HG03108 (cell line): ENCODE measurements around the gene MYOT.
"Not testable (repeated sequence)": the region's sequence is repeated elsewhere in the genome, so short reads cannot be mapped to it uniquely, and the experiment has no call there.

Experiments used
- ATAC-seq: cut with Tn5 transposase; IDR thresholded peaks from one replicate; pipeline ENCODE4 v1.9.1; 2021; ENCODE audit warnings: moderate library complexity; ENCODE audit not compliant: unreplicated experiment

MYOT gene

DNA sequence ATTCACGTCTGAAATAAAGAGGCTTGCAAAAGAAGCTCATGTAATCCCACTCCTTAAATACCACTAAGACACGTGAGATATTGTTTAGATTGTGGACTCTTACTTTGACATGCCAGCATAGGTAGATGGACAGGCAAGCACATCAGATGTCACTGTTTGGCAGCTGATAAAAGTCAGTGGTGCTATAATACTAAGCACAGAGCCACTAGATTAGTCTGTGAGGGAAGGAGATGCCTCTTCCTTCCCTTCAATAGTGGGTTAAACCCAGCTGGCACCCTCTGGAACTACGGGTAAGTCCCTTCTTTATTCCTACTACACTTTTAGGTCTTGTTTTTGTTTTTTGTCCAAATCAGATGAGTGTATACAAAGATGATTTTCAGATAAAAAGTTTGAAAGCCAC, at the start of gene MYOT:
MYOT (plus strand) TSS at position 197 of the 400 bp plus-strand sequence. CDS start 2,792 bp downstream, outside the sequence.
- ATAC-seq: no peak

DNA sequence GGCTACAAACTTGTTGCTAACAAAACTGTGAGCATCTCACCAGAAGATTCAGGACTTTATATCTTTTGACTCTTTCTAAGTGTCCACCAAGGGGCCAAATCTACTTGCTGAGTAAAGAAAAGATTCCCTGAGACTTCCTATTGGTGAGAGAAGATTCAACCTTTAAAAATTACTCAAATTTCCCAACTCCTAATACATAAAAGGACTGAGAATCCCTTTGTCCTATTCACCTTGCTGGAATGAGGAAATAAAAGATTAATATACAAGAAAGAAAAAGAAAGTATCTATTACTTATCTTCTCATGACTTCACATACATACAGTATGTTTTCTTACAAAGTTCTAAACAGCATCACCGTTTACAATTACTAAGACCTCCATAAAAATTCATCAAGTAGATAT, 47.9 kb upstream of the MYOT start:
- ATAC-seq: no peak

GRCh38 chr5:137822158-137822764, 45.4 kb upstream of the MYOT start:
- no peak for ATAC-seq

DNA sequence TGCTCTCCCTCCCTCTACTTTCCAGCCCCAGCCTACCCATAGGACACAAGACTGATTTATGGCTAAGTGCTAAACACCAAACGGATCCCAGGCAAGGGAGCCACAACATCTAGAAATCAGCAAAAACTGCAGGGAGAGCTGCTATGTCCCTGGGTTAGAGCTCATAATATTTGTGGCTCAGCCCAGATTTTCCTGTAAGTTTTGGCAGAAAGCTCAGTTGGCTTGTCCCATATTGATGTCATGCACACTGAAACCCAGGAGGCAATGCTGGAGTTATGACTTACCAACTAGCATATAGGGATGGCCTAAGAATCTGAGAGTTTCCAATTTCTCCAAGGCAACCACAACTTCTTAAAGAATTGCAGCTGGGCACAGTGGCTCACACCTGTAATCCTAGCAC, 44.7 kb upstream of the MYOT start:
- ATAC-seq: no peak

DNA sequence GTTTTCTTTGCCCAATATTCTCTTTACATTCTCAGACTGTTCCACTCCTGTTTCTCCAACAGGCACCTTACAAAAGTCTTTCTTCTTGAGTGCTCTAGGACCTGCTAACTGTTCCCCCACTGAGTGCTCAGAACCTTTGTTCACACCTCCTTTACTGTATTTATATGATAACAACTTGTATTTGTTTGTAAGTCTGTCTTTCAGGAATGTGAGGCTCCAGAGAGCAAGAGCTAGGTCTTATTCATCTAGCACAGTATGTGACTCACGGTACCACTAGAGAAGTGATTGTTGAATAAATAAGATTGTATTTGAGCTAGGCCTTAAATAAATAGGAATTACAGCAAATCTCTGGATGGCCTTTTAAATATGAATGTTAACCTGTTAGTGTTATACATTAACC, 42.5 kb upstream of the MYOT start:
- no peak for ATAC-seq

DNA sequence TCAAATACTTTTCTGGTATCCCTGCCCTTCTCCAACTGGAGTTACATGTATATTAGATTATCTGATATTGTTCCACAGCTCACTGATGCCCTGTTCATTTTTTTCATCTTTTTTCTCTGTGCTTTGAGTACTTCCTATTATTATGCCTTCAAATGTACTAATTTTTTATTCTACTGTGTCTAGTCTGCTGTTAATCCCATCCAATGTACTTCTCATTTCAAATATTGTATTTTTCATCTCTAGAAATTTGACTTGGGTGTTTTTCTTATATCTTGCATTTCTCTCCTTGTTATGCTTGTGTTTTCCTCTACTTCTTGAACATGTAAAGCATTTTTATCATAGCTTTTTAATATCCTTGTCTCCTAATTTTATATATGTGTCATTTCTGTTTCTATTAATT, 41.6 kb upstream of the MYOT start:
- no peak for ATAC-seq

DNA sequence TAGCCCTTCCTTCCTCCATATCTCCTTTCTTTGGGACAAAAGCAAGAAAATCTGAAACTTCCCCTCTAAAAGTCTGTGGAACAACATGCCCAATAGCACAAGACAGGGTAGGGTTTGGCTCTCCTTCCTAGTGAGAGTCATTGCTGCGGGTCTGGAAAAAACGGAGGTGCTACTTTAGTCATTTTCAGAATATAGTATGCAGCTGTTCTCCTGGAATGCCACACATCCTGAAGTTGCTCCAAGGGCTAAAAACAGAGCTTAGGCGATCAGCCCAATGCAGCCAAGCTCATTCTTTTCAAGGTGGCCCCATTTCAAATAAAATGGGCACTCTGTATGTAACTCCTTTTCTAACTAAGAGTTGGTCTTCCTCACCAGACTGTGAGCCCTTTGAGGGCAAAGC, 39.5 kb upstream of the MYOT start:
- no peak for ATAC-seq

- no peak for ATAC-seq
These were observed 39.0 kb upstream of the MYOT start for GRCh38 chr5:137828664-137829063.

- ATAC-seq: no peak
These were observed 36.6 kb upstream of the MYOT start for GRCh38 chr5:137831105-137831504.

DNA sequence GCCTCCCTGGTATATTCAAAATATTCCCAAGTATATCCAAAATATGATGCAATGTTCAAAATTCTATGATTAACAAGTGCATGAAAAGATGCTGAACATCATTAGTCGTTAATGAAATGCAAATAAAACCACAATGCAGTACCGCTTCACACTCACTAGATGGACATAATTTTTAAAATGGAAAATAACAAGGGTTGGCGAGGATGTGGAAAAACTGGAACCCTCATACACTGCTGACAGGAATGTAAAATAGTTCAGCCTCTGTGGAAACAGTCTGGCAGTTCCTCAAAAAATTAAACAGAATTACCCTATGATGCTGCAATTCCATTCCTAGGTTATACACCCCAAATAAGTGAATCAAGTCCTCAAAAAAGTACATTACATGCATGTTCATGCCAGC, 36.1 kb upstream of the MYOT start:
- no peak for ATAC-seq

- no peak for ATAC-seq
These were observed 35.2 kb upstream of the MYOT start for GRCh38 chr5:137832416-137832815.

DNA sequence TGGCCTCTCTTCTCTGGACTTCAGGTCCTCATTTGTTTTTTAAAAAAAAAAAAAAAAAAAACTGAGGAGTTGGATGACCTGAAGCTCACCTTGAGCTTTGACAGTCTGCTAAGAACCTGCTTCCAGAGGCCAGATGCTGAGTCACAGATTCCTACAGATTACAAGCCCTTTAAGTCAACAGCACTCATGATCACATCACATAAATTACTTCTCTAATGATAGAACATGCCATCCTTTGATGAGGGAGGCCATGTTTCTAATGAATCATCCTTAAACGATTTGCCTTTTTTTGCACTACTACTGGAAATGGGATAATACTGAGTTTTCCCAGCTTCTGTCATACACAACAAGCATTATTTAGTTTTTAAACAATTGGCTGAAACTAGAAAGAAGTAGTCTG, 34.2 kb upstream of the MYOT start:
- no peak for ATAC-seq

GRCh38 chr5:137834498-137835049, 33.1 kb upstream of the MYOT start:
- ATAC-seq: no peak

DNA sequence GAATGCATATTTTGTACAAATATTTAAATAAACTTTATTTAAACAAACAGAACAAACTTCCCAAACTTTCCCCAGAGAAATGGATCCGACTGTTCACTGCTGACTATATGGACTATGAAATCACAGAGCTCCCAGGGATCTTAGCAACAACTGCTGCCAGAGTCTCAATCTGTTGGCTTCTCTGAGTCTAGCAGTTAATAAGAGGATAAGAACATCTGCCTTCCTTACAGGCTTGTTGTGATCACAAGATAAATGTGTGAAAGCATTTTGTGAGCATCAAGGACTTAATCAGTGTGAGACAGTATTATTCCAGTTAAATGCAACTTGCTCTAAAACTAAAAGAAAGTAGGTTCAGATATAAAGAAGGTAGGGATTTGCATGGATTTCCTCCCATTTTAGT, 31.4 kb upstream of the MYOT start:
- no peak for ATAC-seq

DNA sequence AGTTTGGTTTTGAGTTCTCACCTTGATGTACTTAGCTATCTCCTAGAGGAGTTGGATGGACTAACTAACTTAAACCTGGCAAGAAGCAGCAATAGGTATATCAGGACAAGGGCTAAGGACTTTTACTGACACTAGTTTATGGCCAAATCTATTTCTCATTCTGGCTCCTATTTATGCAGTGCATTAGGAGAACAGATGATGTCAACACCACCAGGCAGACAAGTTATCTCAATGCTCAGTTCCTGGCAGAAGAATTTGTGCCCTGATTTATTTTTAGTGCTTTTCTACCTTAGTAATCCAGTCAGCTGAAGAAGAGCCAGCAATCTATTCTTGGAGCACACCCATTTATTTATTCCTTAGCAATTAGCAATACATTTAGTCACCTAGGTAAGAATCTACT, 30.7 kb upstream of the MYOT start:
- no peak for ATAC-seq

GRCh38 chr5:137837491-137838394, 29.9 kb upstream of the MYOT start:
- ATAC-seq: no peak

GRCh38 chr5:137838976-137839375, 28.7 kb upstream of the MYOT start:
- ATAC-seq: no peak

- no peak for ATAC-seq
These were observed 25.4 kb upstream of the MYOT start for GRCh38 chr5:137842296-137842695.

- ATAC-seq: no peak
These were observed 23.9 kb upstream of the MYOT start for GRCh38 chr5:137843676-137844299.

DNA sequence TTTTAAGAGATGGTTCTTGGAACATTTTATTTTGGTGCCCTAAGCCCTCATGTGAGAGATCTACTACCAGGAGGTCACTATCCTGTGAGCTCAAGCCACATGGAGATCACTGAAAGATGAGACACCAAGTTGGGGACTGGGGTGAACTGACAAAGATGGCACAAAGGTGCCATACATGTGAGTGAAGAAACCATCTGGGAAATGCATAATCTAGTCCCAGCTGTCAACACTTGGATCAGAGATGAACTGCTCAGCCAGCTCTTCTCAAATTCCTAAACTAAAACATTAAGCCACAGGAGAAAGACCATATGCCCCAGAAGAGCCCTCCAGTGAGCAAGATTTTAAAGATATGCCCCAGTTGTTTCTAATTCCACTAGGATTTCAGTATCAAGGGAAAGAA, 22.2 kb upstream of the MYOT start:
- no peak for ATAC-seq

GRCh38 chr5:137847687-137848086, 20.0 kb upstream of the MYOT start:
- no peak for ATAC-seq

DNA sequence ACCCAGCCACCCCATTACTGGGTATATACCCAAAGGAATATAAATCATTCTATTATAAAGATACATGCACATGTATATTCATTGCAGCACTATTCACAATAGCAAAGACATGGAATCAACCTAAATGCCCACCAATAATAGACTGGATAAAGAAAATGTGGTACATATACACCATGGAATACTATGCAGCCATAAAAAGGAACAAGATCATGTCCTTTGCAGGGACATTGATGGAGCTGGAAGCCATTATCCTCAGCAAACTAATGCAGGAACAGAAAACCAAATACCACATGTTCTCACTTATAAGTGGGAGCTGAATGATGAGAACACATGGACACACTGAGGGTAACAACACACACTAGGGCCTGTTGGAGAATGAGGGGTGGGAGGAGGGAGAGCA, 14.5 kb upstream of the MYOT start:
- not testable (repeated sequence) for ATAC-seq
